Activated CD4-positive, alpha-beta T cell treated with anti-CD3 and anti-CD28 coated beads for 24 hours (primary cell): ENCODE data around the gene CD5L.

Experiments used
- DNase-seq, 2 donors: peaks; one replicate each; pipeline ENCODE4 v3.0.0-alpha.2; 2020; ENCODE audit warnings: low read depth in 2 of 2

The CD5L gene

GRCh38 chr1:157841708-157842107 is at the start of gene CD5L:
CD5L (minus strand) TSS chr1:157841808; CDS start chr1:157841701, 107 bp downstream.
- DNase-seq, result no peak

DNA sequence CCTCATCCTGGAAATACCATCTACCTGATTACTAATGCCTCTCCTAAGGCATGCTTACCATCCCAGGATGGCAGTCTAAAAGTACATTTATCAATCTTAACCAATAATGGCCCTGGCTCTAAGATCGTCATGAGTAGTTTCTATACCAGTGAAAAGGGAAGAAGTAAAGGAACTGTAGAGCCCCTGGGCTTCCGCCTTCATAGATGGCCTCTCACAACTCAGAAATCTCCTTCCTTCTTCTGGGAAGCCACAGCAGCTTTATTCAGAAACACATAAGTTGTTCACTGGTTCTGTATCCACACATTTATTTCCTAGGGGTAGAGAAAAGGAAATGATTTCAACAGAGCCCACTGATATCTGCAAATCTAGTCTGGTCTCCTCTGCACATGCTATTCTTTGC is 41.0 kb upstream of the CD5L start:
- no peak for DNase-seq

- no peak for DNase-seq
These were observed 39.0 kb upstream of the CD5L start for GRCh38 chr1:157880621-157881020.

- DNase-seq, result no peak
These were observed 36.5 kb upstream of the CD5L start for GRCh38 chr1:157878059-157878458.

GRCh38 chr1:157870490-157870889 is 28.9 kb upstream of the CD5L start:
- no peak for DNase-seq

- DNase-seq, result no peak
These were observed 27.0 kb upstream of the CD5L start for GRCh38 chr1:157868654-157869053.

- no peak for DNase-seq
These were observed 20.8 kb upstream of the CD5L start for GRCh38 chr1:157862114-157863070.

- DNase-seq, result no peak
These were observed 14.9 kb upstream of the CD5L start for GRCh38 chr1:157856538-157856937.

DNA sequence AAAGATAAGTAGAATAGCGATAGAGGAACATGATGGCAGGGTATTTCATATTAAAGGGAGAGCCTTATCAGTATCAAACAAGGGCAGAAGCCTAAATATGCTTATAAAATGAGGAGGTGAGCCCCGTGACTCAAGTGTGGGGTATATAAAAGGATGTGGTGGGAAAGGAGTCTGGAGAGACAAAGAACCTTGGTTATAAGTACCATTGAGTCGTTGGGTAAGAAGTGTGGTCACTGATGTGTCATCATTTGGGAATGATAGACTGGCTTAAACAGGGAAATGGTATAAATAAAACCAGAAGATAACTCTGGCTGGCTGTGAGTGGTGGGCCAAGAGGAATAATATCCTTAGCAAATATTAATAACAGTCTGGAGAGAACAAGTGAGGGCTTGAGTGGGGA is 10.9 kb upstream of the CD5L start:
- no peak for DNase-seq

DNA sequence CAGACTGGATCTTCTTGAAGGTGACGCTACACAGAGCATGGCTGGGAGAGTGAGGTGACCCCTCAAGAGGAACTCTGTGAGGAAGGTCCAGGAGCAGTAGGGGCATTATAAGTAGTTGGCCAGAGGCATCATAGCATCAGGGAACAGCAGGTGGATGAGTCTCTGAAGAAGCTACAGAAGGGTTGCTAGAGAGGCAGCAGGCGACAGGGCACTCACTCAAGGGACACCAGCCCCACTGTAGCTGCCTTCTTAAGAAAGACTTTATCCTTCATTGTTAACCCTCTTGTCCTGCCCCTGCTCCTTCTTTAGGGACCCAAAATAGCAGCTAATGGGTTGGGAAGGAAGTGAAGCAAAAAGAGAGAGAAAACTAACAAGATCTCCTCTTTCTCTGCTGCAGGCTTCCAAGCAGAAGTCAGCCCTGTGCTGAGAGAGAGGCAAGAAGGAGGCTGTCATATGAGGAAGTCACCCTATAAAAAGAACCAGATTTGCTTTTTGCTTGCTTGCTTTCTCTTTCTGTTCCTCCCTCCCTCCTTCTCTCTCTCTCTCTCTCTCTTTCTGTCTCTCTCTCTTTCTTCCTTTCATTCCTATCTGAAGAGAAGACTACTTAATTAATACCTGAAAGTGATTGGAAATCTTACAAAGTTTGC is 7.7 kb upstream of the CD5L start:
- DNase-seq, result no peak

DNA sequence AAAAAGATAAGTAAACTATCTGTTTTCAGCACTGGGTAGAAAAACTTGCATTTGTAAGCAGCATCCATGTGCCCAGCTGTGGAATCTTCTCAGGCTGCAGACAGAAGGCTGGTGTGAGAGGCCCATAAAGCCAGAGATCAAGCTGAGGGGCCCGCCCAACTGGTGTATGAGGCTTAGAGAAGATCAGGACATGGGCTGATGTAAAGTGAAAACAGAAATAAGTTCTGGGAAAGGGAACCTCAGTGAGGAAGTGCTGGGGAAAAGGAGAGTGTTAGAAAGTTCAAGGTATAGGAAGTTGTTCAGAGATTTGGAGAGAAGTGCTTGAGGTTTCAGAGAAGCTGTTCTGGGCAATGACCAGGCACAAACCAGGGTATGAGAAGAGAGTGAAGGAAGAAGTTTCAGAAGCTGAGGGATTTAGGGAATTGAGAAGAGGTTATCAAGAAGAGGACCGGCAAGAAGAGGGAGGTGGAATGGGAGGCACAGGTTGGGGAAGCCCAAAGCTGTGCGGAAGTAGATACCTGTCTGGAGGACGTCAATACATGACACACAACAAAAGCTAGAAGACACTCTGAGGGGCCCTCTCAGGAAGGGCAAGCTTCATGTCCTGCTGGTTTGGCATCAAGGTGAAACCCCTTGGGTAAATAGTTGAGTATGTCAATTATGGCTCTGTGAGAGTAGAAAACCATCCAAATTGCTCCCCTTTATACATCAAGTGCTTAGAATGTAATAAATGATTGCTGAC is 2.7 kb upstream of the CD5L start:
- DNase-seq, result no peak

GRCh38 chr1:157842939-157843338 is 1.3 kb upstream of the CD5L start:
- DNase-seq, result no peak

GRCh38 chr1:157838966-157839365 is 2.6 kb downstream of the CD5L start:
- no peak for DNase-seq

GRCh38 chr1:157834430-157834829 is 7.2 kb downstream of the CD5L start:
- DNase-seq, result no peak

DNA sequence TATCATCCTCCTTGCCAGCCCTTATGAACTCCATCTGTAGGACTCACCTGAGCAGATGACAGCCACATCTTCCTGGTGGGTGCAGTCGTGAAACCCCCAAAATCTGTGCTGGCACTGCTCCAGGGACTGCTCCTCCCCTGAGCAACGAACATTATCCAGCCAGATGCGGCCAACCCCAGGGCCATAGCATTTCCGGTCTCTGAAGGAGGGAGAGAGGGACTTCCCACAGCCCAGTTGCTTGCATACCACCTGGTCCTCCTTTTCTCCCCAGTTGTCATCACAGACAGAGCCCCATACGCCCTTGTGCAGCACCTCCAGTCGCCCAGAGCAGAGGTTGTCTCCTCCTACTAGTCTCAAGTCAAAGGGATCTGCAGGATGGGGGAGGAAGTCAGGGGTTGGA is 8.5 kb downstream of the CD5L start:
- DNase-seq, result no peak

GRCh38 chr1:157831968-157832626 is 9.5 kb downstream of the CD5L start:
- no peak for DNase-seq

DNA sequence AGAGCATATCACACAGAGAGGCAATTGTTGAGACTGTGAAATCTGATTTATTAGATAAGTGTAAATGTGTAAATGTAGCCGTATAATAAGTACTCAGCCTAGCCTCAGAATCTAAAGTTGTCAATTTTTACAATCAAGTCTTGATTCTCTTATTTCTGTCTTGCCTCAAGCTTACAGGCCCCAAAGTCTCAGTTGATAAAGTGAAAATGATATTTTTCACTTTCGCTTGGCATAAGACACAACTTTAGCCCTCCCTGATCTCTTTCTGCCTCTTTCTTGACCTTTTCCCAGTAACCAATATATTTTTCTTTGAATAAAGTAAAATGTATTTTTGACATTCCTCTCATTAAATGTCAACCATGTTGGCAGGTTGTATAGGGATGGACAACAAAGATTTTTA is 10.7 kb downstream of the CD5L start:
- no peak for DNase-seq

DNA sequence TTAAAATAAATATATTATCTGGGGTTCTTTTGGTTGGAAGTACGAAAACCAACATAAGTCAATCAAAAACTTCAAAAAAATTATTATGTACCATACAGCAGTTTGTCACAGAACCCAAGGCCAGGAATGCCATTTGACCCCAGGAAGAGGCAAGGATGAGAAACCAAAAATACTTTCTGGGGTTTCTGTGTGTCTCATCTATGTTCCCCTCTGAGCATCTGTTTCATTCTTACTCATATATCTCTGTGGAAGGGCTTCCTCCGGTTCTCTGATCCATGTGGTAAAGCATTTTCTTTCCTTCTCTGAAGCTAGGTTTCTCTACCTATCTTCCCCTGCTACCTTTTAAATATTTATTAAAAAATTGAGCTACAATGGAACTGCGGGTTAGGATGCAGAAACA is 11.9 kb downstream of the CD5L start:
- no peak for DNase-seq

DNA sequence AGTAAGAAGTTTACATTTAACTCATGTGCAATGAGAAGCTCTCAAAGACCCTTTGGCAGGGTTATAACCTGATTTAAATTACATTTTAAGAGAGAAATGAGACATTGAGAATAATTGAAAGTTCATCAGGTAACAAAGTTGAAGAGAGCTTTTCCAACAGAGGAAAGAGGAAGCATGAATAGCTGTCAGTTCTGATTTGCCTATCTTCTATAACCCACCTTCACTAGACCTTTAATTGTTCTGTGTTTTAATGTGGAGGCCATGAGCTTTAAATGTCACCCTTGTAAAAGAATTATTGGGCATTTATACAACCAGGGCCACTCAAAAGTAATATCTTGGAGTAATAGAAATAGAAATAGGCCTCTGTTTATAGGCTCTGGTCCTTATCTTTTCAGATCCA is 12.4 kb downstream of the CD5L start:
- no peak for DNase-seq

DNA sequence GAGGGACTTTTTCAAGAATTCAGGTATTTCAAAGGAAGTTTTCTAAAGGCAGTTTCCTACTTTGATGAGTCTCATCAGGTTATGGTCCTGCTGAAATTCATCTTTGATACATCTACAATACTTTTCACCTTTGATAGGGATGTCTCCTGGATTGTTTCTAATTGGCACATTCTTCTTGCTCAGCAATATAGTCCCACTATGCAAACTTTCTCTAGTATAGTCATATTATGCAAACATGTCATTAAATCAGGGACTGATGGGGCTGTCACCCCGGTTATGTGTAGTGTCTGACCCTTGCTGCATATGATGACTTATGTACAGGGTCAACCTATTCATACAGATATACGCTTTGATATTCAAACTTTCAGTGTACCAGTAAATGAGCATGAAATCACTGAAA is 21.3 kb downstream of the CD5L start:
- no peak for DNase-seq

- no peak for DNase-seq
These were observed 21.7 kb downstream of the CD5L start, which contains the start of gene FCRL1 for GRCh38 chr1:157819896-157820295. FCRL1 (minus strand) TSS chr1:157820120; CDS start chr1:157820037, 83 bp downstream.

DNA sequence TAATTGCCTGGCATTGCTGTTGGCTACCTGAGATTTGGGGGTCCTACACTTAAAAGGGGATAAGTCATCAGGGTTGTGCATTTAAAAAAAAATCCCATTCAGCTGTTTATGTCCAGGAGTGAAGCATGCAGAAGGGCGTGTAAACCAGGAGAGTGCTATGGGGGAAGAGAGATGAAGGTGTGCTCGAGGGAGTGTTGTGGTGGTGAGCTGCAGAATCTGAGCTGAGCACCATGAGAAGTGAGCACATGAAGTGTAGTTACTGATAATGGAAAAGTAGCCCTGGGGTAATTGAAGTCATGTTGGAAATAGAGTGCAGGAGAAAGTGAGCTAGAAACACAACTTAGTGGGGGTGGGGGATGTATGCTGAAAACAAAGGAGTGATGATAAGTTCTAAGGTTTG is 22.4 kb downstream of the CD5L start:
- DNase-seq, result no peak
